CD4-positive, alpha-beta T cell (primary cell): ENCODE measurements around the gene PPCS. TPM values are rescaled to one million over a fixed set of nuclear protein-coding genes. Genes with fewer than 3 reads are reported as not detected.

ENCODE experiments used
- ATAC-seq: fragments of 200-7000 bp; cut with Tn5 transposase; one replicate; pipeline ENCODE4 v1.10.0; 2022; ENCODE audit warnings: mild to moderate bottlenecking; ENCODE audit not compliant: poor library complexity
- CTCF ChIA-PET: fragments of 350-600 bp; sonication (Branson Sonifier 250); formaldehyde crosslinking; loops from one replicate; lab custom pipeline; 2021; ENCODE audit warnings: antibody characterized with exemption, inconsistent platforms; lab: Charles Lee
- POLR2A ChIA-PET: fragments of 350-600 bp; sonication (Branson Sonifier 250); formaldehyde crosslinking; loops from one replicate; lab custom pipeline; 2021; ENCODE audit warnings: antibody characterized with exemption, inconsistent platforms; lab: Charles Lee
- DNase-seq, 14 experiments: peaks; one replicate each; pipeline ENCODE4 v3.0.0-alpha.2; 2013 to 2020; ENCODE audit warnings: mixed read lengths in 2 of 14
- H3K27ac ChIP-seq, 2 donors: one replicate each; pipeline versions ENCODE4 v1.5.1 to v1.7.0; 2013; ENCODE audit warnings: low read length in 2 of 2, low read depth in 1 of 2, mild to moderate bottlenecking in 1 of 2
- H3K27me3 ChIP-seq, 2 experiments: 1 replicate in 1 of 2; 2 replicates in 1 of 2; pipeline versions ENCODE4 v1.6.1 to v1.7.0; 2013; ENCODE audit warnings: low read length in 2 of 2, control low read depth in 1 of 2, mild to moderate bottlenecking in 1 of 2, moderate library complexity in 1 of 2; ENCODE audit not compliant: insufficient read depth in 2 of 2, control insufficient read depth in 1 of 2
- H3K36me3 ChIP-seq: one replicate; pipeline ENCODE4 v1.6.1; 2013; ENCODE audit warnings: low read length, control low read depth; ENCODE audit not compliant: insufficient read depth
- H3K4me1 ChIP-seq: one replicate; pipeline ENCODE4 v1.6.1; 2013; ENCODE audit warnings: low read length, control low read depth; ENCODE audit not compliant: insufficient read depth
- H3K4me3 ChIP-seq: one replicate; pipeline ENCODE4 v1.5.1; 2013; ENCODE audit warnings: mild to moderate bottlenecking, low read length, moderate library complexity
- H3K9me3 ChIP-seq, 2 experiments: 1 replicate in 1 of 2; 2 replicates in 1 of 2; pipeline versions ENCODE4 v1.6.1 to v1.7.0; 2013; ENCODE audit warnings: low read length in 2 of 2, mild to moderate bottlenecking in 2 of 2, control low read depth in 1 of 2, moderate library complexity in 1 of 2; ENCODE audit not compliant: control insufficient read depth in 1 of 2, insufficient read depth in 1 of 2
- H3K27ac Mint-ChIP-seq: one replicate; pipeline ENCODE4 v1.8.0; 2020; ENCODE audit warnings: mixed read lengths
- H3K27me3 Mint-ChIP-seq: one replicate; pipeline ENCODE4 v1.8.0; 2021; ENCODE audit warnings: mixed read lengths
- H3K36me3 Mint-ChIP-seq: one replicate; pipeline ENCODE4 v1.8.0; 2021; ENCODE audit warnings: low read depth, mixed read lengths
- H3K4me1 Mint-ChIP-seq: one replicate; pipeline ENCODE4 v1.8.0; 2021; ENCODE audit warnings: low read depth, mixed read lengths
- H3K4me3 Mint-ChIP-seq: one replicate; pipeline ENCODE4 v1.8.0; 2020; ENCODE audit warnings: mild to moderate bottlenecking, mixed read lengths
- H3K9me3 Mint-ChIP-seq: one replicate; pipeline ENCODE4 v1.8.0; 2020; ENCODE audit warnings: mixed read lengths
- CTCF ChIP-seq: fragments of 200-600 bp; IDR thresholded peaks from one replicate; pipeline ENCODE4 v1.8.0; 2022; ENCODE audit warnings: antibody characterized with exemption, mild to moderate bottlenecking
- intact Hi-C, 2 experiments: fragments of 100-400 bp; cut with DNase I in 1 of 2; cut with micrococcal nuclease in 1 of 2; formaldehyde crosslinking; loops; one replicate each; pipeline versions ENCODE4 v1.15.1 to v1.9.0; 2023 to 2025; cut with DNase I, micrococcal nuclease
- polyA plus RNA-seq, 2 donors: library from polyadenylated mRNA; unstranded; fragments of 120-200 nt; gene quantifications; one replicate each; pipeline ENCODE4 v1.2.1, GENCODE V29; 2013
- total RNA-seq, 174 experiments: library from RNA in 2 of 174; stranded (reverse) in 2 of 174; gene quantifications; one replicate each; pipeline ENCODE4 v1.2.3 and lab custom pipeline; 2021 to 2026

PPCS gene
- total RNA-seq, result 10 to 100 TPM; 39.7 to 40.4 TPM
- polyA plus RNA-seq (2013, experiment 1 of 2), result 77.5 TPM
- polyA plus RNA-seq (2013, experiment 2 of 2), result 65.3 TPM
- 24.4 to 67.6 (median 49.5) reads per million in 172 experiments for total RNA-seq (lab: John Stamatoyannopoulos, UW)

- POLR2A ChIA-PET, result interaction anchor here (0.5 to 2.4 kb wide), 5 partner anchors 64 to 650 kb away, joined by 3 to 19 read pairs (median 4); partner anchors contain the start of genes C1orf50, P3H1 and YBX1
- ATAC-seq (peak; percentile 90), DNase-seq (peak; percentile 84 to 97 (median 89))
- Histone ChIP-seq H3K4me1 (peaks cover 24% of the 10 kb centered on the region), H3K27ac (peak within 1 kb of the TSS; percentile 98 to 99), H3K36me3 (peaks cover 35% of the 10 kb centered on the region), H3K4me3 (peak within 1 kb of the TSS; percentile 70), H3K9me3 (no peaks in the 10 kb centered on the region), H3K27me3 (no peaks in the 10 kb centered on the region)
- no peaks in the 10 kb centered on the region for H3K9me3 Mint-ChIP-seq
- TF ChIP-seq CTCF, result peak; percentile 28
- intact Hi-C loops, result loop anchor here (1.0 to 10.0 kb wide), 6 partner anchors 121 to 716 kb away; partner anchors contain the start of genes YBX1 (in 2 of the 2), CFAP57 (in 1 of the 2), EBNA1BP2 (in 1 of the 2) and ERMAP (in 1 of the 2)
- peaks cover 48% of the 10 kb centered on the region for H3K36me3 Mint-ChIP-seq
- H3K27ac Mint-ChIP-seq, result peak within 1 kb of the TSS; percentile 96
- CTCF ChIA-PET, result no interaction called here
- peaks cover 56% of the 10 kb centered on the region for H3K4me1 Mint-ChIP-seq
- peak within 1 kb of the TSS; percentile 95 for H3K4me3 Mint-ChIP-seq
- H3K27me3 Mint-ChIP-seq, result no peaks in the 10 kb centered on the region
Measured at GRCh38 chr1:42456010-42456753, at the start of gene PPCS, which contains the start of gene ZMYND12. Gene PPCS (plus strand): TSS chr1:42456543. CDS start chr1:42456566, 23 bp downstream. Gene ZMYND12 (minus strand): TSS chr1:42456022. CDS start chr1:42455997, 25 bp downstream.

GRCh38 chr1:42414551-42415496 lies 41.5 kb upstream of the PPCS start:
- H3K4me3 ChIP-seq, result no peak overlapping the region
- H3K27ac ChIP-seq, result no peak overlapping the region
- H3K27me3 Mint-ChIP-seq, result peaks cover 5% of the 10 kb centered on the region
- intact Hi-C loops, result no loop called here
- H3K36me3 ChIP-seq, result no peaks in the 10 kb centered on the region
- no peaks in the 10 kb centered on the region for H3K9me3 Mint-ChIP-seq
- H3K27ac Mint-ChIP-seq, result no peak overlapping the region
- ATAC-seq, result no peak
- no peak for DNase-seq
- H3K4me1 ChIP-seq, result no peaks in the 10 kb centered on the region
- H3K9me3 ChIP-seq, result no peaks in the 10 kb centered on the region
- no peaks in the 10 kb centered on the region for H3K27me3 ChIP-seq
- H3K36me3 Mint-ChIP-seq, result no peaks in the 10 kb centered on the region
- CTCF ChIA-PET, result no interaction called here
- POLR2A ChIA-PET, result no interaction called here
- TF ChIP-seq CTCF, result no peak
- no peaks in the 10 kb centered on the region for H3K4me1 Mint-ChIP-seq
- no peak overlapping the region for H3K4me3 Mint-ChIP-seq

GRCh38 chr1:42417166-42417565 lies 39.2 kb upstream of the PPCS start:
- Mint-ChIP-seq H3K27me3 (peaks cover 9% of the 10 kb centered on the region), H3K27ac (no peak overlapping the region), H3K4me3 (no peak overlapping the region), H3K36me3 (no peaks in the 10 kb centered on the region), H3K4me1 (no peaks in the 10 kb centered on the region), H3K9me3 (no peaks in the 10 kb centered on the region)
- ChIA-PET CTCF (interaction anchor here (1.0 kb wide), 1 partner anchor 13 kb away, joined by 3 read pairs; no protein-coding TSS in a partner anchor), POLR2A (no interaction called here)
- Histone ChIP-seq H3K9me3 (no peaks in the 10 kb centered on the region), H3K4me1 (no peaks in the 10 kb centered on the region), H3K27ac (no peak overlapping the region), H3K36me3 (no peaks in the 10 kb centered on the region), H3K27me3 (no peaks in the 10 kb centered on the region), H3K4me3 (no peak overlapping the region)
- DNase-seq, result no peak
- intact Hi-C loops, result no loop called here
- no peak for TF ChIP-seq CTCF
- no peak for ATAC-seq
